ENCODE measurements around the gene TBCK.

- TF ChIP-seq REST (IDR thresholded peaks at IDR 0.05; ENCODE audit: low read depth) (no peak), YY1 (IDR thresholded peaks at IDR 0.05; ENCODE audit: low read depth) (no peak), EGR1 (IDR thresholded peaks at IDR 0.05) (no peak), EP300 (IDR thresholded peaks at IDR 0.05; ENCODE audit: borderline replicate concordance) (no peak), TCF12 (IDR thresholded peaks at IDR 0.05; ENCODE audit: low read depth) (no peak), TAF1 (IDR thresholded peaks at IDR 0.05; ENCODE audit: low read depth) (no peak)
These were observed 38.8 kb downstream of the TBCK start for GRCh38 chr4:106277140-106277675.

Data from Ishikawa (cell line).